Measurements from ENCODE around the gene EMILIN1. TPM values are rescaled to one million over a fixed set of nuclear protein-coding genes. Genes with fewer than 3 reads are reported as not detected.

Gene EMILIN1
- total and polyA plus RNA-seq, 2 donors (not counting 1 experiment from before 2014, with no cell fraction given), result 0.24 to 0.52 TPM

DNA sequence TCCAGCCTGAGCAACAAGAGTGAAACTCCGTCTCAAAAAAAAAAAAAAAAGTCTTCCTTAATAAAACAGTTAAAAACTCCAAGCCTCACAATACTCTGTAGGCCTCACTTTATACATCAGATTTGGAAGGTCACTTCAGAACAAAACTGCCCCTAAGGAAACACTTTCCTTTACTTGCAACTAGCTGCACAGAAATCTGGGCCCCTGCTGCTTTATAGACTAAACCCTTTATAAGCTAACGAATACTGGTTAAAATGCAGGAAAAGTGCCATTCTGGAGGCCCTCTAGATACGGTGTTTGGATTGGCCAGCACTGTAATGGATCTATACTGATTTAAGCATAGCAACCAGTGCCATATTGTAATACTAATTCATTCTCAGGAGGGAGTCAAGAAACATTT lies 46.7 kb downstream of the EMILIN1 start:
- H2AFZ ChIP-seq (ENCODE audit: insufficient read depth, low read depth, low read length, poor library complexity, severe bottlenecking), result no peak overlapping the region
- peaks cover 0 to 4% (median under 1%) of the 10 kb centered on the region in 4 experiments for H3K27me3 ChIP-seq (replicated peaks in 1 of 4; ENCODE audit: control extremely low read depth in 1 of 4, control insufficient read depth in 3 of 4, insufficient read depth in 4 of 4, low read length in 3 of 4)
- WGBS (ENCODE audit: insufficient coverage), result 86% methylated on average over 1 of the region's 3 CpGs
- no peak overlapping the region for H3K4me3 ChIP-seq (ENCODE audit: control extremely low read depth in 1 of 5, extremely low read depth in 1 of 5, insufficient read depth in 1 of 5, low read depth in 2 of 5, low read length in 4 of 5)
- no peaks in the 10 kb centered on the region for H4K20me1 ChIP-seq (ENCODE audit: control insufficient read depth, insufficient read depth, low read length, poor library complexity, severe bottlenecking)
- no peaks in the 10 kb centered on the region for H3K9me3 ChIP-seq (ENCODE audit: control extremely low read depth in 1 of 3, control insufficient read depth in 2 of 3, insufficient read depth in 1 of 3, low read length in 2 of 3)
- DNase-seq (no peak), ATAC-seq (ENCODE audit: low read depth) (no peak)
- Mint-ChIP-seq H3K4me3 (peak overlapping the region; percentile 3), H3K27ac (no peak overlapping the region), H3K9me3 (ENCODE audit: insufficient read depth) (no peaks in the 10 kb centered on the region), H3K4me1 (peaks cover 15% of the 10 kb centered on the region), H3K27me3 (peaks cover 20% of the 10 kb centered on the region)
- H3K27ac ChIP-seq (ENCODE audit: low read length in 2 of 2), result no peak overlapping the region
- TF ChIP-seq, protein P1, sequence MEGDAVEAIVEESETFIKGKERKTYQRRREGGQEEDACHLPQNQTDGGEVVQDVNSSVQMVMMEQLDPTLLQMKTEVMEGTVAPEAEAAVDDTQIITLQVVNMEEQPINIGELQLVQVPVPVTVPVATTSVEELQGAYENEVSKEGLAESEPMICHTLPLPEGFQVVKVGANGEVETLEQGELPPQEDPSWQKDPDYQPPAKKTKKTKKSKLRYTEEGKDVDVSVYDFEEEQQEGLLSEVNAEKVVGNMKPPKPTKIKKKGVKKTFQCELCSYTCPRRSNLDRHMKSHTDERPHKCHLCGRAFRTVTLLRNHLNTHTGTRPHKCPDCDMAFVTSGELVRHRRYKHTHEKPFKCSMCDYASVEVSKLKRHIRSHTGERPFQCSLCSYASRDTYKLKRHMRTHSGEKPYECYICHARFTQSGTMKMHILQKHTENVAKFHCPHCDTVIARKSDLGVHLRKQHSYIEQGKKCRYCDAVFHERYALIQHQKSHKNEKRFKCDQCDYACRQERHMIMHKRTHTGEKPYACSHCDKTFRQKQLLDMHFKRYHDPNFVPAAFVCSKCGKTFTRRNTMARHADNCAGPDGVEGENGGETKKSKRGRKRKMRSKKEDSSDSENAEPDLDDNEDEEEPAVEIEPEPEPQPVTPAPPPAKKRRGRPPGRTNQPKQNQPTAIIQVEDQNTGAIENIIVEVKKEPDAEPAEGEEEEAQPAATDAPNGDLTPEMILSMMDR (IDR thresholded peaks at IDR 0.05), result no peak
- TF ChIP-seq EZH2 (IDR thresholded peaks at IDR 0.05; ENCODE audit: borderline replicate concordance, insufficient read depth, low read depth, low read length, poor library complexity, severe bottlenecking), result no peak
- peaks cover 0 to 7% of the 10 kb centered on the region in 2 experiments for H3K36me3 ChIP-seq (replicated peaks in 1 of 2; ENCODE audit: control extremely low read depth in 1 of 2, control insufficient read depth in 1 of 2, extremely low read depth in 1 of 2, insufficient read depth in 2 of 2, low read length in 1 of 2)
- peaks cover 12% of the 10 kb centered on the region in 2 donors for H3K4me1 ChIP-seq (ENCODE audit: control insufficient read depth in 2 of 2, insufficient read depth in 2 of 2, low read length in 2 of 2)
- H3K4me2 ChIP-seq (replicated peaks; ENCODE audit: low read depth, low read length, poor library complexity, severe bottlenecking), result no peak overlapping the region
- no peaks in the 10 kb centered on the region for H3K79me2 ChIP-seq (ENCODE audit: control insufficient read depth, insufficient read depth, low read length)
- ChIA-PET CTCF (interaction anchor here (0.7 to 2.9 kb wide), 2 partner anchors 9 to 49 kb away, joined by 3 to 19 read pairs; partner anchors contain the start of gene PREB), POLR2A (interaction anchor here (2.2 kb wide), 1 partner anchor 8 kb away, joined by 29 read pairs; the partner anchor contains the start of gene PREB)
- intact Hi-C loops (cut with micrococcal nuclease), result no loop called here
- H3K9ac ChIP-seq (ENCODE audit: low read length), result no peak overlapping the region

DNA sequence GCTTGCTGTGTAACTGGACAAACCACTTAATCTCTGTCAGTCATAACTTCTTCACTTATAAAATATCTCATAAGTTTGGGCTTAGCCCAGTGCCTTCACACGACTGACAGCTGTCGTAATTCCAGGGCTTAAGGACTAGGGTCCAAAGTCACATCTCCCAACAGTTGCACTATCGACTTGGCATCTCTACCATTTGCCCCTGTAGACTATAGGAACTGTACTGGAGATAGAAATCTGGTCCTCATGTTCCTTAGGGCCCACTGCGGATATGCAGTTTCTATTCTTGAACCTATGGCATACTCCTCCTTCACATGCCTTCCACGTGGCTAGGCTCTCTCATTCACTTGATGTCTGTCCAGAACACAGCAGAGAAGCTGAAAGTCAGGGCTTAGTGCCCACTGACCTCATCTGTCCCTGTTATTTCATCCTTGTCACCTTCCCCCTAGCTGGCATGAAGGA lies 47.9 kb downstream of the EMILIN1 start:
- peaks cover 0 to 14% of the 10 kb centered on the region in 2 experiments for H3K36me3 ChIP-seq (replicated peaks in 1 of 2; ENCODE audit: control extremely low read depth in 1 of 2, control insufficient read depth in 1 of 2, extremely low read depth in 1 of 2, insufficient read depth in 2 of 2, low read length in 1 of 2)
- H2AFZ ChIP-seq (ENCODE audit: insufficient read depth, low read depth, low read length, poor library complexity, severe bottlenecking), result no peak overlapping the region
- no peaks in the 10 kb centered on the region for H3K79me2 ChIP-seq (ENCODE audit: control insufficient read depth, insufficient read depth, low read length)
- DNase-seq, result no peak
- no peak overlapping the region for H3K27ac Mint-ChIP-seq
- no peak overlapping the region for H3K4me3 Mint-ChIP-seq
- no peaks in the 10 kb centered on the region for H3K9me3 Mint-ChIP-seq (ENCODE audit: insufficient read depth)
- peaks cover 12% of the 10 kb centered on the region for H3K27me3 Mint-ChIP-seq
- no peak overlapping the region for H3K9ac ChIP-seq (ENCODE audit: low read length)
- peaks cover 14% of the 10 kb centered on the region for H3K4me1 Mint-ChIP-seq
- intact Hi-C loops (cut with micrococcal nuclease), result no loop called here
- H3K9me3 ChIP-seq (ENCODE audit: control extremely low read depth in 1 of 3, control insufficient read depth in 2 of 3, insufficient read depth in 1 of 3, low read length in 2 of 3), result no peaks in the 10 kb centered on the region
- no peak overlapping the region for H3K27ac ChIP-seq (ENCODE audit: low read length in 2 of 2)
- no peak overlapping the region for H3K4me3 ChIP-seq (ENCODE audit: control extremely low read depth in 1 of 5, extremely low read depth in 1 of 5, insufficient read depth in 1 of 5, low read depth in 2 of 5, low read length in 4 of 5)
- ChIA-PET POLR2A (interaction anchor here (0.7 kb wide), 1 partner anchor 24 kb away, joined by 6 read pairs; no protein-coding TSS in a partner anchor), CTCF (interaction anchor here (1.5 kb wide), 1 partner anchor 164 kb away, joined by 3 read pairs; no protein-coding TSS in a partner anchor)
- TF ChIP-seq, protein P1 (IDR thresholded peaks at IDR 0.05), result no peak
- no peak for TF ChIP-seq EZH2 (IDR thresholded peaks at IDR 0.05; ENCODE audit: borderline replicate concordance, insufficient read depth, low read depth, low read length, poor library complexity, severe bottlenecking)
- WGBS (ENCODE audit: insufficient coverage), result 88% methylated on average over 4 of the region's 5 CpGs
- H3K27me3 ChIP-seq (replicated peaks in 1 of 4; ENCODE audit: control extremely low read depth in 1 of 4, control insufficient read depth in 3 of 4, insufficient read depth in 4 of 4, low read length in 3 of 4), result no peaks in the 10 kb centered on the region
- no peak for ATAC-seq (ENCODE audit: low read depth)
- H4K20me1 ChIP-seq (ENCODE audit: control insufficient read depth, insufficient read depth, low read length, poor library complexity, severe bottlenecking), result no peaks in the 10 kb centered on the region
- H3K4me1 ChIP-seq (ENCODE audit: control insufficient read depth in 2 of 2, insufficient read depth in 2 of 2, low read length in 2 of 2), result peaks cover 12% of the 10 kb centered on the region in 2 donors
- no peak overlapping the region for H3K4me2 ChIP-seq (replicated peaks; ENCODE audit: low read depth, low read length, poor library complexity, severe bottlenecking)
